Spleen (tissue), 7 donors: ENCODE data around the gene DLG5.

Source experiments
- POLR2A ChIP-seq, 3 donors: fragments of 450-650 bp; IDR thresholded peaks; one replicate each; pipeline ENCODE4 v1.5.1; 2017; ENCODE audit warnings: antibody characterized with exemption in 3 of 3, mild to moderate bottlenecking in 1 of 3
- POLR2AphosphoS5 ChIP-seq, 3 donors: sonication (generic); formaldehyde crosslinking; IDR thresholded peaks; one replicate each; pipeline ENCODE4 v1.5.1; 2017; ENCODE audit warnings: antibody characterized with exemption in 3 of 3
- TF ChIP-seq, protein P1 (sequence below), 11 experiments: fragments of 200-600 bp in 7 of 11; fragments of 450-650 bp in 4 of 11; sonication (generic) in 4 of 11; IDR thresholded peaks in 8 of 11; conservative IDR thresholded peaks in 3 of 11; 1 replicate in 7 of 11; 2 replicates in 4 of 11; pipeline versions ENCODE4 v1.4.0 to v1.8.0; 2016 to 2021; ENCODE audit warnings: antibody characterized with exemption in 11 of 11, inconsistent platforms in 4 of 11, mild to moderate bottlenecking in 1 of 11
- donor health status: DM: no; HTN: no; CAD: no; lungs with moderate emphysema.
- donor health status: DM: no; HTN: no; CAD: no.
- donor health status: DM: no; HTN: no; CAD: no.

GRCh38 chr10:77787440-77787839 lies 139.1 kb downstream of the DLG5 start:
- TF ChIP-seq, protein P1, sequence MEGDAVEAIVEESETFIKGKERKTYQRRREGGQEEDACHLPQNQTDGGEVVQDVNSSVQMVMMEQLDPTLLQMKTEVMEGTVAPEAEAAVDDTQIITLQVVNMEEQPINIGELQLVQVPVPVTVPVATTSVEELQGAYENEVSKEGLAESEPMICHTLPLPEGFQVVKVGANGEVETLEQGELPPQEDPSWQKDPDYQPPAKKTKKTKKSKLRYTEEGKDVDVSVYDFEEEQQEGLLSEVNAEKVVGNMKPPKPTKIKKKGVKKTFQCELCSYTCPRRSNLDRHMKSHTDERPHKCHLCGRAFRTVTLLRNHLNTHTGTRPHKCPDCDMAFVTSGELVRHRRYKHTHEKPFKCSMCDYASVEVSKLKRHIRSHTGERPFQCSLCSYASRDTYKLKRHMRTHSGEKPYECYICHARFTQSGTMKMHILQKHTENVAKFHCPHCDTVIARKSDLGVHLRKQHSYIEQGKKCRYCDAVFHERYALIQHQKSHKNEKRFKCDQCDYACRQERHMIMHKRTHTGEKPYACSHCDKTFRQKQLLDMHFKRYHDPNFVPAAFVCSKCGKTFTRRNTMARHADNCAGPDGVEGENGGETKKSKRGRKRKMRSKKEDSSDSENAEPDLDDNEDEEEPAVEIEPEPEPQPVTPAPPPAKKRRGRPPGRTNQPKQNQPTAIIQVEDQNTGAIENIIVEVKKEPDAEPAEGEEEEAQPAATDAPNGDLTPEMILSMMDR (IDR thresholded peaks at IDR 0.05 in 8 of 11, conservative IDR thresholded peaks at IDR 0.05 in 3 of 11), result no peak
- TF ChIP-seq POLR2AphosphoS5 (IDR thresholded peaks at IDR 0.05) (no peak), POLR2A (IDR thresholded peaks at IDR 0.05) (no peak)
